HepG2 (cell line): ENCODE measurements around the gene C22orf15. TPM values are rescaled to one million over a fixed set of nuclear protein-coding genes. Genes with fewer than 3 reads are reported as not detected.

Source experiments
- AKAP8 ChIP-seq: sonication (generic); formaldehyde crosslinking; IDR thresholded peaks from 2 replicates; pipeline ENCODE4 v1.5.1; 2020; ENCODE audit warnings: mild to moderate bottlenecking, missing genetic modification reagents
- BHLHE40 ChIP-seq: IDR thresholded peaks from 2 replicates; pipeline ENCODE4 v1.6.1; 2011; ENCODE audit warnings: low read length, improper control_type of control experiment
- HCFC1 ChIP-seq: fragments of 150-350 bp; IDR thresholded peaks from 2 replicates; pipeline ENCODE4 v1.6.1; 2014; ENCODE audit warnings: low read depth, low read length
- KDM2A ChIP-seq: sonication (generic); formaldehyde crosslinking; IDR thresholded peaks from 2 replicates; pipeline ENCODE4 v1.4.0; 2020; ENCODE audit warnings: low read depth, missing genetic modification reagents, borderline replicate concordance
- PLRG1 ChIP-seq: fragments of 450-650 bp; conservative IDR thresholded peaks from 2 replicates; pipeline ENCODE4 v1.6.1; 2016
- RFX1 ChIP-seq: fragments of 450-650 bp; IDR thresholded peaks from 2 replicates; pipeline ENCODE4 v1.6.1; 2017
- SP1 ChIP-seq, 2 experiments: fragments of 450-650 bp in 1 of 2; sonication (generic) in 1 of 2; formaldehyde crosslinking in 1 of 2; IDR thresholded peaks; 2 replicates each; pipeline versions ENCODE4 v1.4.0 to v1.6.1; 2016 to 2020; ENCODE audit warnings: missing genetic modification reagents in 1 of 2
- SYNCRIP ChIP-seq: fragments of 200-400 bp; formaldehyde crosslinking; IDR thresholded peaks from 2 replicates; pipeline ENCODE4 v1.6.1; 2018; ENCODE audit warnings: mild to moderate bottlenecking, low read depth, low read length; ENCODE audit not compliant: insufficient read depth
- ZNF143 ChIP-seq: sonication (generic); formaldehyde crosslinking; IDR thresholded peaks from 2 replicates; pipeline ENCODE4 v1.4.0; 2020; ENCODE audit warnings: missing genetic modification reagents
- ZNF367 ChIP-seq: sonication (generic); formaldehyde crosslinking; IDR thresholded peaks from 2 replicates; pipeline ENCODE4 v1.4.0; 2020; ENCODE audit warnings: missing genetic modification reagents, borderline replicate concordance
- ZNF550 ChIP-seq: sonication (generic); formaldehyde crosslinking; IDR thresholded peaks from 2 replicates; pipeline ENCODE4 v1.4.0; 2020; ENCODE audit warnings: mild to moderate bottlenecking, missing genetic modification reagents, borderline replicate concordance
- polyA plus RNA-seq, 8 experiments: library from polyadenylated mRNA; depleted of rRNA in 3 of 8; stranded (reverse) in 7 of 8; unstranded in 1 of 8; fragments of >200 nt; fragmentation: Illumina TruSeq in 4 of 8; extraction: Trizol in 4 of 8; gene quantifications; 2 replicates each; pipeline versions ENCODE4 v1.2.1 to v1.2.3, GENCODE V29; 2011 to 2016; ENCODE audit warnings: low read depth in 4 of 8, missing spikeins in 1 of 8, mixed read lengths in 1 of 8; ENCODE audit not compliant: insufficient read depth in 1 of 8
- total RNA-seq, 5 experiments: library from RNA; depleted of rRNA; stranded (reverse); fragments of >200 nt; fragmentation: Illumina TruSeq; extraction: Trizol; gene quantifications; 2 replicates each; pipeline ENCODE4 v1.2.3, GENCODE V29; 2016; ENCODE audit warnings: low read depth in 1 of 5
- TF ChIP-seq, protein P1 (sequence below): sonication (generic); formaldehyde crosslinking; IDR thresholded peaks from 2 replicates; pipeline ENCODE4 v1.4.0; 2020; ENCODE audit warnings: missing genetic modification reagents
- TF ChIP-seq, protein P2 (sequence below): IDR thresholded peaks from 2 replicates; pipeline ENCODE4 v1.6.1; 2018; ENCODE audit warnings: missing genetic modification reagents, mild to moderate bottlenecking, missing compliant biosample characterization
- TF ChIP-seq, protein P3 (sequence below): sonication (generic); formaldehyde crosslinking; IDR thresholded peaks from 2 replicates; pipeline ENCODE4 v1.5.1; 2020; ENCODE audit warnings: missing genetic modification reagents, mild to moderate bottlenecking, borderline replicate concordance
- TF ChIP-seq, protein P4 (sequence below): IDR thresholded peaks from 2 replicates; pipeline ENCODE4 v1.6.1; 2016; ENCODE audit warnings: missing compliant biosample characterization, missing genetic modification reagents, borderline replicate concordance

The C22orf15 gene
- total and polyA plus RNA-seq, 2 of the 13 experiments (the other 11 are each of a cell fraction or from before 2014, with no cell fraction given) = not detected

DNA sequence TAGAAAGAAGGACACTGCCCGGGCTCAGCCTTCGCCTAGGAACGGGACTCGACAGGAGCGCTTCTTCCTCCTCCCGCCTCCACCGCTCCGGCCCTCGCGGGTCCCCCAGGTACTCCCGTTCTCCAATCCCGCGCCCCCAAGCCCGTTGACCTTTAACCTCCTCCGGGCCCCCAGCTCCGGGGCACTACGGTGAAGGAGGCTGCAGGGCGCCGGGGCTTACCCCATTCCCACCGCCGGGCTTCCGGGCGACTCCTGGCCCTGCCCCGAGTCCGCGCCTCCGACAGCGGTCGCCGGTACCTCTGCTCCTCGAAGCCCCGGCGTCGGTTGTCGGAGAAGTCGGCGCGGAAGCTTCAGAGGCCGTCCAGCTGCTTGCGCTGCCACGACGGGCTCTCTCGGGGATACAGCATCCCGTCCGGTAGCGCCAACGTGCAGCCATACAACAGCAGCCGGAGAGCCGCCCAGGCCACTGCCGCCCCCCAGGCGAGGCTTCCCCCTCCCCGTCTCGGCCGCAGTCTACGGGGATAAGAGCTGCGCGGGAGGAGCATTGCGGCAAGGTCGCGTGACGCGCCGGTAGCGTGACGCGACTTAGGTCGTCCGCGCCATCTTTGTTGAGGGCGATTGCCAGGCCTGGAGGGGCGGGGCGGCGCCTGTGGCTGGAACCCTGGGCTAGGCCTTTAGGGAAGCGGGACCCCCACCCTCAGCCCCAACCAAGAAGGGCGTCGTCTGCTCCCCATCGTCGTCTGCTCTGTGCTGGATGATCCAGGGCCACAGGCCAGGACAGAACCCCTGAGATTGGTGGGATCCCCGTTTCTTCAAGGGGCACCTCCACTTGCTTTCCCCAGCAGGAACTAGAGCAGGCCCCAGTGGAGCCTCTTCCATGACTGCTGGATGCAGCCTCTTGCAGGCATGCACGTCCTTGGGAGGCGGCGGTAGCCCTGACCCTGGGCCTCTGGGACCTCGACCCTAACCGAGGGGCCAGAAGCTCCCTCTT, 45.7 kb upstream of the C22orf15 start (continued):
- TF ChIP-seq, protein P1, sequence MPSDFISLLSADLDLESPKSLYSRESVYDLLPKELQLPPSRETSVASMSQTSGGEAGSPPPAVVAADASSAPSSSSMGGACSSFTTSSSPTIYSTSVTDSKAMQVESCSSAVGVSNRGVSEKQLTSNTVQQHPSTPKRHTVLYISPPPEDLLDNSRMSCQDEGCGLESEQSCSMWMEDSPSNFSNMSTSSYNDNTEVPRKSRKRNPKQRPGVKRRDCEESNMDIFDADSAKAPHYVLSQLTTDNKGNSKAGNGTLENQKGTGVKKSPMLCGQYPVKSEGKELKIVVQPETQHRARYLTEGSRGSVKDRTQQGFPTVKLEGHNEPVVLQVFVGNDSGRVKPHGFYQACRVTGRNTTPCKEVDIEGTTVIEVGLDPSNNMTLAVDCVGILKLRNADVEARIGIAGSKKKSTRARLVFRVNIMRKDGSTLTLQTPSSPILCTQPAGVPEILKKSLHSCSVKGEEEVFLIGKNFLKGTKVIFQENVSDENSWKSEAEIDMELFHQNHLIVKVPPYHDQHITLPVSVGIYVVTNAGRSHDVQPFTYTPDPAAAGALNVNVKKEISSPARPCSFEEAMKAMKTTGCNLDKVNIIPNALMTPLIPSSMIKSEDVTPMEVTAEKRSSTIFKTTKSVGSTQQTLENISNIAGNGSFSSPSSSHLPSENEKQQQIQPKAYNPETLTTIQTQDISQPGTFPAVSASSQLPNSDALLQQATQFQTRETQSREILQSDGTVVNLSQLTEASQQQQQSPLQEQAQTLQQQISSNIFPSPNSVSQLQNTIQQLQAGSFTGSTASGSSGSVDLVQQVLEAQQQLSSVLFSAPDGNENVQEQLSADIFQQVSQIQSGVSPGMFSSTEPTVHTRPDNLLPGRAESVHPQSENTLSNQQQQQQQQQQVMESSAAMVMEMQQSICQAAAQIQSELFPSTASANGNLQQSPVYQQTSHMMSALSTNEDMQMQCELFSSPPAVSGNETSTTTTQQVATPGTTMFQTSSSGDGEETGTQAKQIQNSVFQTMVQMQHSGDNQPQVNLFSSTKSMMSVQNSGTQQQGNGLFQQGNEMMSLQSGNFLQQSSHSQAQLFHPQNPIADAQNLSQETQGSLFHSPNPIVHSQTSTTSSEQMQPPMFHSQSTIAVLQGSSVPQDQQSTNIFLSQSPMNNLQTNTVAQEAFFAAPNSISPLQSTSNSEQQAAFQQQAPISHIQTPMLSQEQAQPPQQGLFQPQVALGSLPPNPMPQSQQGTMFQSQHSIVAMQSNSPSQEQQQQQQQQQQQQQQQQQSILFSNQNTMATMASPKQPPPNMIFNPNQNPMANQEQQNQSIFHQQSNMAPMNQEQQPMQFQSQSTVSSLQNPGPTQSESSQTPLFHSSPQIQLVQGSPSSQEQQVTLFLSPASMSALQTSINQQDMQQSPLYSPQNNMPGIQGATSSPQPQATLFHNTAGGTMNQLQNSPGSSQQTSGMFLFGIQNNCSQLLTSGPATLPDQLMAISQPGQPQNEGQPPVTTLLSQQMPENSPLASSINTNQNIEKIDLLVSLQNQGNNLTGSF (CRISPR knock-in tag) = no peak
- TF ChIP-seq ZNF367 (no peak), BHLHE40 (peak; percentile 89), ZNF143 (CRISPR knock-in tag) (no peak), HCFC1 (peak; percentile 79), SP1 (IDR thresholded peaks at IDR 0.05) (no peak), SP1 (CRISPR knock-in tag; IDR thresholded peaks at IDR 0.05) (peak; percentile 53; the same call in 1 of the 2 replicates), PLRG1 (no peak), SYNCRIP (no peak), KDM2A (CRISPR knock-in tag) (peak; percentile 95), ZNF550 (CRISPR knock-in tag) (no peak), RFX1 (no peak), AKAP8 (CRISPR knock-in tag) (no peak)
- TF ChIP-seq, protein P2, sequence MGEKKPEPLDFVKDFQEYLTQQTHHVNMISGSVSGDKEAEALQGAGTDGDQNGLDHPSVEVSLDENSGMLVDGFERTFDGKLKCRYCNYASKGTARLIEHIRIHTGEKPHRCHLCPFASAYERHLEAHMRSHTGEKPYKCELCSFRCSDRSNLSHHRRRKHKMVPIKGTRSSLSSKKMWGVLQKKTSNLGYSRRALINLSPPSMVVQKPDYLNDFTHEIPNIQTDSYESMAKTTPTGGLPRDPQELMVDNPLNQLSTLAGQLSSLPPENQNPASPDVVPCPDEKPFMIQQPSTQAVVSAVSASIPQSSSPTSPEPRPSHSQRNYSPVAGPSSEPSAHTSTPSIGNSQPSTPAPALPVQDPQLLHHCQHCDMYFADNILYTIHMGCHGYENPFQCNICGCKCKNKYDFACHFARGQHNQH (CRISPR knock-in tag) = peak; percentile 59; the same call in 1 of the 2 replicates
- TF ChIP-seq, protein P3, sequence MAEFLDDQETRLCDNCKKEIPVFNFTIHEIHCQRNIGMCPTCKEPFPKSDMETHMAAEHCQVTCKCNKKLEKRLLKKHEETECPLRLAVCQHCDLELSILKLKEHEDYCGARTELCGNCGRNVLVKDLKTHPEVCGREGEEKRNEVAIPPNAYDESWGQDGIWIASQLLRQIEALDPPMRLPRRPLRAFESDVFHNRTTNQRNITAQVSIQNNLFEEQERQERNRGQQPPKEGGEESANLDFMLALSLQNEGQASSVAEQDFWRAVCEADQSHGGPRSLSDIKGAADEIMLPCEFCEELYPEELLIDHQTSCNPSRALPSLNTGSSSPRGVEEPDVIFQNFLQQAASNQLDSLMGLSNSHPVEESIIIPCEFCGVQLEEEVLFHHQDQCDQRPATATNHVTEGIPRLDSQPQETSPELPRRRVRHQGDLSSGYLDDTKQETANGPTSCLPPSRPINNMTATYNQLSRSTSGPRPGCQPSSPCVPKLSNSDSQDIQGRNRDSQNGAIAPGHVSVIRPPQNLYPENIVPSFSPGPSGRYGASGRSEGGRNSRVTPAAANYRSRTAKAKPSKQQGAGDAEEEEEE (CRISPR knock-in tag) = no peak
- TF ChIP-seq, protein P4, sequence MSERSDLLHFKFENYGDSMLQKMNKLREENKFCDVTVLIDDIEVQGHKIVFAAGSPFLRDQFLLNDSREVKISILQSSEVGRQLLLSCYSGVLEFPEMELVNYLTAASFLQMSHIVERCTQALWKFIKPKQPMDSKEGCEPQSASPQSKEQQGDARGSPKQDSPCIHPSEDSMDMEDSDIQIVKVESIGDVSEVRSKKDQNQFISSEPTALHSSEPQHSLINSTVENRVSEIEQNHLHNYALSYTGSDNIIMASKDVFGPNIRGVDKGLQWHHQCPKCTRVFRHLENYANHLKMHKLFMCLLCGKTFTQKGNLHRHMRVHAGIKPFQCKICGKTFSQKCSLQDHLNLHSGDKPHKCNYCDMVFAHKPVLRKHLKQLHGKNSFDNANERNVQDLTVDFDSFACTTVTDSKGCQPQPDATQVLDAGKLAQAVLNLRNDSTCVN (CRISPR knock-in tag) = no peak; the same call in 1 of the 2 replicates
